Hematopoietic multipotent progenitor cell treated with erythropoietin and hydrocortisone succinate and interleukin-3 and kit ligand, for 4 days (in vitro differentiated cells): ENCODE data around the gene CCDC33.

ENCODE experiments used
- DNase-seq: peaks from one replicate; pipeline ENCODE4 v3.0.0-alpha.2; 2015

Gene CCDC33

GRCh38 chr15:74209560-74209958, 26.6 kb upstream of the CCDC33 start:
- DNase-seq, result no peak

DNA sequence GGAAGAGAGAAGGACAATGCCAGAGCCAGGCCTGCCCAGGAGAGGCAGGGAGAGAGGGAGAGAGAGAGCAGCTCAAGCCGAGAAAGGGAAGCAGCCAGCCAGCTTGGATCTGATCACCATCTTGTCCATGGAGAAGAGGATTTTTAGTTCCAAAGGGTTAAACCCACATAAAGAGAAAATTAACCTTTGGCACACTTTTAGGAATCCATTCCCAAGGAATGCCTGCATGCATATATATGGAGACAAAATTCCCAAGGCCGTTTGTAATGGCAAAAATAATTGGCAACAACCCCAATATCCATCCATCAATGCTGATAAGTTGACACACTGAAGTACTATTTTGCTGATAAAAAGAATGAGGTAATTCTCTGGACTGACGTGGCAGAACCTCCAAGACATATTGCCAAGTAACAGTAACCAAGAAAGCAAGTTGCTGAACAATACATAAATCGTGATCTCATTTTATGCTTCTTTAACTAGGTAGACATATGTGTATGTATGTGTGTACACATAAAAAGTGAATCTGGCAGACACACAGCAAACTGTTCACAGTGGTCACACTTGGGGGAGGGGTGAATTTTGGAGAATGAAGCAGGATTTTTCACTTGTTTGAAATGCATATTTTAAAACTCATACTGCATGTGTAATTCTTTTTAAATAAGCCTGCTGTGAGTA, 26.0 kb upstream of the CCDC33 start:
- no peak for DNase-seq

- DNase-seq, result no peak
Observed at GRCh38 chr15:74210729-74211128, 25.4 kb upstream of the CCDC33 start.

- DNase-seq, result no peak
Observed at GRCh38 chr15:74211656-74212055, 24.5 kb upstream of the CCDC33 start.

GRCh38 chr15:74212494-74212893, 23.6 kb upstream of the CCDC33 start:
- no peak for DNase-seq

GRCh38 chr15:74213858-74214284, 22.3 kb upstream of the CCDC33 start:
- no peak for DNase-seq

DNA sequence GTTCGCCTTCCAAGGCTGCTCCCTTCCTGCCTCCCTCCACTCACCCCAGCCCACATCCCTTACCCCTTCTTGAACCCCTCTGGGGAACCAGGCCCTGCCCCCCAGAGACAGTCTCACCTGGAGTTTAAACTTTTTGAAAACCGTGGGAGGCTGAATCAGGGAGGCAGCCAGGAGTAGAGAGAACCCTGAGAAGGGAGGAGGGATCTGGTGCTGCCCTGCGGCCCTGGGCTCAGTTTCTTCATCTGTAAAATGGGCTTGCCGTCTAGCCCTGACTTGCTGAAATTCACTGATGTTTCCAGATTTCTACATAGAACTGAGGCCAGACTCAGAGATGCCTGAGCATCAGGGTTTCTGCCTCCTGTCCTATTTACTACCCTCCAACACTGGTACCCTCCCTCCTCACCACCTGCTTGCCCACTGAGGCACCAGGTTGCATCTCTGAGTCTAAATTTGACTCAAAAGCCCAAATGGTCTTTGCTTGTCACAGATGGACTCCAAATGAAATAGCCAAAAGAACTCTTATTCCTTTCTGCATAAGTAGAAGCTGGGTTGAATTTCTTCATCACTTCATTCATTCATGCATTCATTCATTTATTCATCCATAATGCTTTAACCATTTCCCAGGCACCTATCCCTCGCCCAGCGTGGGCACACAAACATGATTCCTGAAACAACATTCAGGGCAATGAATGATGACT, 21.7 kb upstream of the CCDC33 start:
- DNase-seq, result no peak

DNA sequence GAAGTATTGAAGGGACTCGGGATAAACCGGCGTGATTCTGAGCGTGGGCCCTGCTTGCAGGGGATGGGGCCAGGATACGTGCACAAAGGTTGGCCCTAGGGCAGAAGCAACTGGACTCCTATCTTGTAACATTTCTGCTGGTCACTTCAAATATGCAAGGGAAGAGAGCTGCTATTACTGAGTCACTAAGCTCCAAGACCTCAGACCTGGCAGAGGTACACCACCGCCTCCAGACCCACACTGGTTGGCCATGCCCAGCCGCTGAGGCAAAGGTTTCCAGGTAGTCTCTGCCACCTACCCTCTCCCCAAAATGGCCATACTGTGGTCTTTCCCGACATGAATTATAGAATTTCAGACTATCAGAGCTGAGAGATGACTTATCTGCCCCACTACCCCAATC, 20.2 kb upstream of the CCDC33 start:
- no peak for DNase-seq

- no peak for DNase-seq
Observed at GRCh38 chr15:74216949-74217348, 19.2 kb upstream of the CCDC33 start.

DNA sequence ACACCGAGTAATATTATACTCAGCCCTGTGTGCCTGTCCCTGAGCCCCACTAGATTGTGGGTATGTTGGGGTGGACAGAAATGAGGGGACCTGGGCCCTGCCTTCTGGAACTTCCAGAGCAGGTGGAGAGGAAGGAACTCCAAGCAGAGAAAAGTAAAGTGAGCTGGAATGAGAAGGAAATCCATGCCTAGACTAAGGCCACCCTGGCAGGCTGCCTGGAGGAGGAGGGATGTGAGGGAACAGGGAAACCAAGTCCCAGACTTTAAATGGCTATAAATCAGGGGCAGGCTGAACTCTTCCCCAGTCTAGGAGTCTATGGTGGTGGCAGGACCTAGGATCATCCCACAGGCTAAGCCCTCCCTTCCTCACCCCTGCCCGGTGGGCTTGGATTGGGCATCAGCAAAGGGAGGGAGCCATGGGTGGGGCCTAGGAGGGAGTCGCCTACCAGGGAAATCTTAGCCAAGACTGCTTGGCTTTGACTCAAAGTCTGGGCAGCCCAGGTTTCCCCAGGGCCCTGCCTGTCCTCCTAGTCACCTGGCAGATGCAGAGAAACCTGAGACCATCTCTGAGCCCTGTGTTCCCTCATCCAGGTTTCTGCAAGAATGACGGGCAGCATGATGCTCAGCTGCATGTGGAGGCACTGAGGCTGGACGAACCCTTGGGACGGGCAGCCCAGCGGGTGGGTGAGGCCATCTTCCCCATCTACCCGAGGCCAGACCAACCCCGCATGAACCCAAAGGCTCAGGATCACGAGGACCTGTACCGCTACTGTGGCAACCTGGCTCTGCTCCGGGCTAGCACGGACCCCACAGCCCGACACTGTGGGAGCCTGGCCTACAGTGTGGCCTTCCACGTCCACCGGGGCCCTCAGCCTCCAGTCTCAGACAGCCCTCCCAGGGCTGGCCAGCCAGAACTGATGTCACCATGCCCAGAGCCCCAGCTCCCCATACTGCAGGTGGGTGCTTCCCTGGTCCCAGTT, 17.9 kb upstream of the CCDC33 start:
- no peak for DNase-seq

- DNase-seq, result no peak
Observed at GRCh38 chr15:74220475-74221248, 15.5 kb upstream of the CCDC33 start.

GRCh38 chr15:74221399-74222239, 14.5 kb upstream of the CCDC33 start:
- no peak for DNase-seq

DNA sequence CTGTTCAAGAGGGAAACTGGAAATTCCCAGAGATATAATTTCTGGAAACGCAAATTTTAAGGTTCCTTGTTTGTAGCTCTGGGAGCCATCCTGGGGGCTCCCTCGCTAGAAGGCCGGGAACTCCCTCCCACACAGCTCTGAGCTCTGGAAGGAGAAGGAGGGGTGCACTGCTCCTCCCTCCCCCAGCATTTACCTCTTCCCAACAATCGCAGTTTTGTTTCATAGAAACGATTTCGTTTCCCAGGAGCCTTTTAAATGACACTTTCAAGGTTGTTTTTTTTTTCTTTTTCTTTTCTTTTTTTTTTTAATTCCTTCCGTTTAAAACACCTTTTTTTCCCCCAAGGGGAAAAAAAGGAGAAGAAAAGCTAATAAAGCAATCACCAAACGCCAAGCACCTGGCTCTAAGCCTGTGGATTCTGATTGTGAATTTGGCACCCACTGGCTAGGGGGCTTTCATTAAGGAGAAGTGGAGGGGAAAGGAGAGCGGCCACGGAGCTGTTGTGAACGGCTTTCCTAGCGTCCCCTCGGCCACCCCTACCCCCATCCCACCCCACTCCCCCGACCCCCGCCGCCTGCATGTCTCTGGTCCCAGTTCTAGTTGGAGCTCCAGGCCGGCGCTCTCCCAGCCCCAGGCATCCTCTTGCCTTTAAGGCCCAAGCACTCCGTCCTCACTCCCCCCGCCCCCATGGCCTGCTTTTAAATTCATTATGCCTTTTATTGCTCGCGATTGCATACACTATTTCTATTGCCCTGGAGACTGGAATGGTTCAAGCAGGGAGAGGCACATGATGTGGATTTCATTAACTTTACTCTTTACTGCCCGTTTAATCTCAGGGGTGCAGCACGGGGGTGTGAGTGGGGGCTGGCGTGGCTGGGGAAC, 13.6 kb upstream of the CCDC33 start:
- no peak for DNase-seq

DNA sequence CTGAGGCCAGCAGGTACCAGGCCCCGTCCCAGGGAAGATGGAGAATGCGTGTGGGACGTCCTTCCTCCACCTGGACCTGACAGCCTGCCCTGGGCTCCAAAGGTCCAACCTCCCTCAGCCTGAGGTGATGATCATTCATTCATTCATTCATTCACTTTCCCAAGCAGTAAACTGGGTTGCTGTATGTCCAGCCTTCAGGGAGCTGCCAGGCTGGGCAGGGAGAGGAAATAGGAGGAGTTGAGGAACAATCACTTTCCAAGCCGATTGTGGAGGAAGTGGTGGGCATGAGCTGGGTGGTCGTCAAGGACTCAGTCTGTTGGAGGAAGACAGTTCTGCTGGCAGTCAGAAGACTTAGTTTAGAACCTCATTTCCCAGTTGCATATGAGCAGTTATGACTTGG, 10.2 kb upstream of the CCDC33 start:
- no peak for DNase-seq

GRCh38 chr15:74226761-74227540, 9.2 kb upstream of the CCDC33 start:
- no peak for DNase-seq

DNA sequence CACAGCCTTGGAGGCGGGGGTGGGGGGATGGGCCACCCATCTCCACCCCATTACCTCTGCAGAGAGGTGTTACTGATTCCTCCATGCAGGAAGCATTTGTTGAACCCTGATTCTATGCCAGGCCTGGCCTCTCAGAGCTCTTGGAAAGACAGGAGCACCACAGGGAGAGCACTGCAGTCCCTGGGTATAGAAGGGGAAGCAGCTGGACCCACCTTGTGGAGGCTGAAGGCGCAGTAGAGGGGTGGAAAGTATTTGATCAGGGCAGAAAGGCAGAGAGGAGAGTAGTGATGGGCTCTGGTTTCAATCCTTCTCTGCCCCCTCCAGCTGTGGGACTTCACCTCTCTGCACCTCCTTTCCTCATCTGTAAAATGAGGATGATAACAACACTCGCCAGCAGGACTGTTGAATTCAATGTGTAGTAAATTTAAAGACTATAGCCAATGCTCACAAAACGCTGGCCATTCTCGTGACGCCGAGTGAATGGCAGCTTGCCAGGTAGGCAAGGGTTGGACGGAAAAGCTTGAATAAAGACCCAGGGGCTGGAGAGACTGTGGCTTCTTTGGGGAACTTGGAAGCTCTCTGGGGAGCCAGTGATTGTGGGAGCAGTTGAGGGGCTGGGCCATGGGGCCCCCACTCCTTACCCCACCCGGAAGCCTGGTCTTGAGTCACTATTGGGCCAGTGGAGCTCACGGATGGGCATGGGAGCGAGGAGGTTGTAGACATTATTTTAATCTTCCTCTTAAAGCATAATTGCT, 8.0 kb upstream of the CCDC33 start:
- no peak for DNase-seq

DNA sequence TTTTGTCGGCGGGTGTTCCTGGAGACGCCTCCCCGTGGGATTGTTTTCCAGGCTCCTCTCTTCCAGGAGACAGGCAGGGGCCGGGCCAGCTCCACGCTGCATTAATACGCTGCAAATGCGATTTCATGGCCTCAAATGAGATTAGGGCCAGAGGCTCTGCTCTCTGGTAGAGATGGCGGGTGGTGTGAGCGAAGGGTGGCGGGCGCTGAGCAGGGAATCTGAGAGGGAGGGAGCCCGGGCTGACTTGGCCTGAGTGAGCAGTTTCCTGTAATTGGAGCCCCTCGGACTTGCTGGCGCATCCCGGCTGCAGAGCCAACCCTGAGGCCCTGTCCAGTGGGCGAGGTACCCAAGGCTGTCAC, 7.4 kb upstream of the CCDC33 start:
- DNase-seq, result no peak

GRCh38 chr15:74229686-74230085, 6.4 kb upstream of the CCDC33 start:
- DNase-seq, result no peak

DNA sequence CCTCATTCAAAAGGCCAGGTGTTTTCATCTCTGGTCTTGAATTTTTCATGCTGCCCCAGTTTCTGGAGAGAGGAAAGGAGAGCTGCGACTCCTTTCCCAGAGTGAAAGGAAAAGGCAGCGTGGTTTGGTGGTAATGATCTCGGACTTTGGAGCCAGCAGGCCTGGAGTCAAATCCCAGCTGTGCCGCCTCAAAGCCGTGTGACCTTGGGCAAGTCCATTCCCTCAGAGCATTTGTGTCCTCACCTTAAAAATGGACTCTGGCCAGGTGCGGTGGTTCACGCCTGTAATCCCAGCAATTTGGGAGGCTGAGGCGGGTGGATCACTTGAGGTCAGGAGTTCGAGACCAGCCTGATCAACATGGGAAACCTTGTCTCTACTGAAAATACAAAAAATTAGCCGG, 4.7 kb upstream of the CCDC33 start:
- no peak for DNase-seq
